Measurements from ENCODE around the gene CCDC9. TPM values are rescaled to one million over a fixed set of nuclear protein-coding genes. Genes with fewer than 3 reads are reported as not detected.

CCDC9 gene
- total and polyA plus RNA-seq, 2 of the 13 experiments (the other 11 are each of a cell fraction or from before 2014, with no cell fraction given): 2.9 to 6.3 TPM

GRCh38 chr19:47225746-47226425, 30.4 kb upstream of the CCDC9 start (continued):
- peak; percentile 94; the same call in 1 of the 2 replicates for TF ChIP-seq DR1 (CRISPR knock-in tag; IDR thresholded peaks at IDR 0.05)
- no peak for TF ChIP-seq ZNF143 (CRISPR knock-in tag; IDR thresholded peaks at IDR 0.05)
- TF ChIP-seq HNF4G (IDR thresholded peaks at IDR 0.05; ENCODE audit: borderline replicate concordance, low read depth, low read length): 0 out of 2 replicates have a peak, but pooled peaks have one; percentile 11
- no peak for TF ChIP-seq HNF4G (CRISPR knock-in tag; IDR thresholded peaks at IDR 0.05; ENCODE audit: borderline replicate concordance, low read depth)
- TF ChIP-seq CHD2 (IDR thresholded peaks at IDR 0.05; ENCODE audit: low read depth, low read length): peak; percentile 81
- TF ChIP-seq THYN1 (CRISPR knock-in tag; IDR thresholded peaks at IDR 0.05; ENCODE audit: borderline replicate concordance, low read depth): no peak
- TF ChIP-seq ZNF552 (CRISPR knock-in tag; IDR thresholded peaks at IDR 0.05; ENCODE audit: borderline replicate concordance): no peak
- TF ChIP-seq, protein P1, sequence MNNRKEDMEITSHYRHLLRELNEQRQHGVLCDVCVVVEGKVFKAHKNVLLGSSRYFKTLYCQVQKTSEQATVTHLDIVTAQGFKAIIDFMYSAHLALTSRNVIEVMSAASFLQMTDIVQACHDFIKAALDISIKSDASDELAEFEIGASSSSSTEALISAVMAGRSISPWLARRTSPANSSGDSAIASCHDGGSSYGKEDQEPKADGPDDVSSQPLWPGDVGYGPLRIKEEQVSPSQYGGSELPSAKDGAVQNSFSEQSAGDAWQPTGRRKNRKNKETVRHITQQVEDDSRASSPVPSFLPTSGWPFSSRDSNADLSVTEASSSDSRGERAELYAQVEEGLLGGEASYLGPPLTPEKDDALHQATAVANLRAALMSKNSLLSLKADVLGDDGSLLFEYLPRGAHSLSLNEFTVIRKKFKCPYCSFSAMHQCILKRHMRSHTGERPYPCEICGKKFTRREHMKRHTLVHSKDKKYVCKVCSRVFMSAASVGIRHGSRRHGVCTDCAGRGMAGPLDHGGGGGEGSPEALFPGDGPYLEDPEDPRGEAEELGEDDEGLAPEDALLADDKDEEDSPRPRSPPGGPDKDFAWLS (CRISPR knock-in tag; IDR thresholded peaks at IDR 0.05; ENCODE audit: borderline replicate concordance): no peak
- 0 out of 2 replicates have a peak, but pooled peaks have one; percentile 60 for TF ChIP-seq ZNF275 (CRISPR knock-in tag; IDR thresholded peaks at IDR 0.05; ENCODE audit: borderline replicate concordance)
- peak; percentile 85 for TF ChIP-seq MED1 (CRISPR knock-in tag; IDR thresholded peaks at IDR 0.05)
- peak; percentile 89 for TF ChIP-seq POLR2AphosphoS2 (IDR thresholded peaks at IDR 0.05; ENCODE audit: low read depth, low read length)
- peak; percentile 90 for TF ChIP-seq CCDC6 (CRISPR knock-in tag; IDR thresholded peaks at IDR 0.05)
- TF ChIP-seq DNMT1 (CRISPR knock-in tag; IDR thresholded peaks at IDR 0.05): no peak
- peak; percentile 92 for TF ChIP-seq ZNF431 (CRISPR knock-in tag; IDR thresholded peaks at IDR 0.05; ENCODE audit: borderline replicate concordance, low read depth)
- peak; percentile 46; the same call in 1 of the 2 replicates for TF ChIP-seq PHF8 (CRISPR knock-in tag; IDR thresholded peaks at IDR 0.05)
- TF ChIP-seq ZNF3 (CRISPR knock-in tag; IDR thresholded peaks at IDR 0.05): no peak
- peak; percentile 85; the same call in 1 of the 2 replicates for TF ChIP-seq TSC22D2 (CRISPR knock-in tag; IDR thresholded peaks at IDR 0.05; ENCODE audit: borderline replicate concordance)
- 0 out of 2 replicates have a peak, but pooled peaks have one; percentile 25 for TF ChIP-seq KDM4B (CRISPR knock-in tag; IDR thresholded peaks at IDR 0.05)
- TF ChIP-seq PRMT3 (CRISPR knock-in tag; IDR thresholded peaks at IDR 0.05; ENCODE audit: borderline replicate concordance, low read depth): peak; percentile 75; the same call in 1 of the 2 replicates
- 0 out of 2 replicates have a peak, but pooled peaks have one; percentile 34 for TF ChIP-seq BRF2 (CRISPR knock-in tag; IDR thresholded peaks at IDR 0.05)
- TF ChIP-seq ZSCAN31 (CRISPR knock-in tag; IDR thresholded peaks at IDR 0.05; ENCODE audit: low read depth): peak; percentile 64
- no peak for TF ChIP-seq ZNF775 (CRISPR knock-in tag; IDR thresholded peaks at IDR 0.05; ENCODE audit: borderline replicate concordance)
- TF ChIP-seq ZNF160 (CRISPR knock-in tag; IDR thresholded peaks at IDR 0.05): 0 out of 2 replicates have a peak, but pooled peaks have one; percentile 71
- no peak; the same call in 1 of the 2 replicates for TF ChIP-seq SOX13 (IDR thresholded peaks at IDR 0.05)
- 0 out of 4 replicates have a peak, but pooled peaks of 1 of the 2 experiments have one; percentile 6 for TF ChIP-seq SOX13 (CRISPR knock-in tag; conservative IDR thresholded peaks at IDR 0.05 in 1 of 2, IDR thresholded peaks at IDR 0.05 in 1 of 2)
- TF ChIP-seq ZNF576 (CRISPR knock-in tag; IDR thresholded peaks at IDR 0.05): no peak
